ENCODE results near the gene SVIL. TPM values are rescaled to one million over a fixed set of nuclear protein-coding genes. Genes with fewer than 3 reads are reported as not detected.

SVIL gene
- total and polyA plus RNA-seq, 4 experiments from 2014 or later = 1.1 to 31.2 (median 22.0) TPM

DNA sequence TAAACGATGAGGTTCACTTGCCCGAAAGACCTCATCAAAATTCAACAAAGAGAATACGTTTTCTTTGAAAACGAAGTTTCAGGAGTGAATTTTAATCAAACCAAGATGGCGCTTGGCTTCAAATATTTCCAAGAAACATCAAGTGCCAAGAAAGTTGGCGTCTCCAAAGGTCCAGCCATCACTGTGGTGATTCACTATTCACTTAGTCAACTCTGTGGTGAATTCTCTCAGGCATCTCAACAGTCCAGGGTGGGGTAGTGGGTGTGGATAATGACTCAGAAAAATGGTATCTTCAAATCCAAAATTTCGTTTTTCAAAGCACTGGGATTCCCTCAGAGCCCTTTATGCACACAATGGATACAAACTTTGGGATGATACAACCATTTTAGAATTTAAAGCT, 133.1 kb downstream of the SVIL start:
- H3K9me3 ChIP-seq (ENCODE audit: control insufficient read depth in 1 of 2, low read length in 2 of 2) = no peaks in the 10 kb centered on the region
- H3K4me1 ChIP-seq (ENCODE audit: insufficient read depth, low read length) = no peaks in the 10 kb centered on the region
- DNase-seq = no peak
- H3K27me3 ChIP-seq (ENCODE audit: insufficient read depth, low read length) = no peaks in the 10 kb centered on the region
- H3K4me3 Mint-ChIP-seq = no peak overlapping the region
- POLR2A ChIA-PET (ENCODE audit: partially characterized antibody) = no interaction called here
- no peaks in the 10 kb centered on the region for H3K9me3 Mint-ChIP-seq
- no peak overlapping the region for H3K27ac ChIP-seq (ENCODE audit: low read depth, low read length)
- H3K4me3 ChIP-seq (ENCODE audit: low read length in 2 of 2) = no peak overlapping the region
- peaks cover 25 to 37% of the 10 kb centered on the region in 2 donors for H3K36me3 Mint-ChIP-seq
- CTCF ChIA-PET (ENCODE audit: partially characterized antibody) = interaction anchor here (1.0 to 1.4 kb wide), 2 partner anchors 11 to 56 kb away, joined by 3 to 5 read pairs; no protein-coding TSS in a partner anchor
- no peak overlapping the region for H3K27ac Mint-ChIP-seq
- no peaks in the 10 kb centered on the region for H3K27me3 Mint-ChIP-seq
- intact Hi-C loops (cut with micrococcal nuclease) = no loop called here
- H3K36me3 ChIP-seq (ENCODE audit: insufficient read depth, low read length) = no peaks in the 10 kb centered on the region
- peaks cover 0 to 6% (median under 1%) of the 10 kb centered on the region in 4 donors for H3K4me1 Mint-ChIP-seq

- Histone ChIP-seq H3K4me1 (ENCODE audit: insufficient read depth, low read length) (no peaks in the 10 kb centered on the region), H3K36me3 (ENCODE audit: insufficient read depth, low read length) (no peaks in the 10 kb centered on the region), H3K27me3 (ENCODE audit: insufficient read depth, low read length) (no peaks in the 10 kb centered on the region), H3K27ac (ENCODE audit: low read depth, low read length) (no peak overlapping the region), H3K9me3 (ENCODE audit: control insufficient read depth in 1 of 2, low read length in 2 of 2) (no peaks in the 10 kb centered on the region), H3K4me3 (ENCODE audit: low read length in 2 of 2) (no peak overlapping the region)
- no peak for DNase-seq
- Mint-ChIP-seq H3K36me3 (peaks cover 24 to 33% of the 10 kb centered on the region in 2 donors), H3K4me1 (peaks cover 0 to 10% (median 5%) of the 10 kb centered on the region in 4 donors), H3K9me3 (no peaks in the 10 kb centered on the region), H3K27ac (no peak overlapping the region), H3K27me3 (no peaks in the 10 kb centered on the region), H3K4me3 (no peak overlapping the region)
- CTCF ChIA-PET (ENCODE audit: partially characterized antibody) = no interaction called here
- intact Hi-C loops (cut with micrococcal nuclease) = no loop called here
- POLR2A ChIA-PET (ENCODE audit: partially characterized antibody) = no interaction called here
Observed at GRCh38 chr10:29499993-29500537, 134.7 kb downstream of the SVIL start.

- Mint-ChIP-seq H3K4me3 (no peak overlapping the region), H3K27me3 (no peaks in the 10 kb centered on the region), H3K9me3 (no peaks in the 10 kb centered on the region), H3K27ac (peak overlapping the region in 1 of 7 donors; percentile 36), H3K4me1 (peaks cover 0 to 10% (median 5%) of the 10 kb centered on the region in 4 donors), H3K36me3 (peaks cover 39 to 42% of the 10 kb centered on the region in 2 donors)
- Histone ChIP-seq H3K9me3 (ENCODE audit: control insufficient read depth in 1 of 2, low read length in 2 of 2) (no peaks in the 10 kb centered on the region), H3K4me3 (ENCODE audit: low read length in 2 of 2) (no peak overlapping the region), H3K4me1 (ENCODE audit: insufficient read depth, low read length) (no peaks in the 10 kb centered on the region), H3K27me3 (ENCODE audit: insufficient read depth, low read length) (no peaks in the 10 kb centered on the region), H3K36me3 (ENCODE audit: insufficient read depth, low read length) (peaks cover 6% of the 10 kb centered on the region), H3K27ac (ENCODE audit: low read depth, low read length) (no peak overlapping the region)
- intact Hi-C loops (cut with micrococcal nuclease) = loop anchor here (2.0 kb wide), 1 partner anchor 834 kb away; no protein-coding TSS in a partner anchor
- peak in 4 of 5 donors; percentile 26 to 39 (median 28) for DNase-seq
- ChIA-PET CTCF (ENCODE audit: partially characterized antibody) (interaction anchor here (0.7 to 3.4 kb wide), 35 partner anchors 8 to 833 kb away, joined by 3 to 15 read pairs (median 4); no protein-coding TSS in a partner anchor), POLR2A (ENCODE audit: partially characterized antibody) (no interaction called here)
Observed at GRCh38 chr10:29496341-29497162, 138.2 kb downstream of the SVIL start.

- no peaks in the 10 kb centered on the region for H3K4me1 ChIP-seq (ENCODE audit: insufficient read depth, low read length)
- Mint-ChIP-seq H3K27ac (peak overlapping the region in 1 of 7 donors; percentile 43), H3K36me3 (peaks cover 50 to 51% of the 10 kb centered on the region in 2 donors), H3K27me3 (no peaks in the 10 kb centered on the region), H3K9me3 (peaks cover 0 to 2% (median 0%) of the 10 kb centered on the region in 8 donors), H3K4me1 (peaks cover 0 to 10% (median 5%) of the 10 kb centered on the region in 4 donors), H3K4me3 (no peak overlapping the region)
- H3K9me3 ChIP-seq (ENCODE audit: control insufficient read depth in 1 of 2, low read length in 2 of 2) = no peaks in the 10 kb centered on the region
- intact Hi-C loops (cut with micrococcal nuclease) = no loop called here
- POLR2A ChIA-PET (ENCODE audit: partially characterized antibody) = no interaction called here
- no peak overlapping the region for H3K27ac ChIP-seq (ENCODE audit: low read depth, low read length)
- CTCF ChIA-PET (ENCODE audit: partially characterized antibody) = interaction anchor here (1.2 to 2.3 kb wide), 3 partner anchors 9 to 24 kb away, joined by 5 to 10 read pairs (median 5); no protein-coding TSS in a partner anchor
- DNase-seq = no peak
- no peak overlapping the region for H3K4me3 ChIP-seq (ENCODE audit: low read length in 2 of 2)
- H3K27me3 ChIP-seq (ENCODE audit: insufficient read depth, low read length) = no peaks in the 10 kb centered on the region
- peaks cover 7% of the 10 kb centered on the region for H3K36me3 ChIP-seq (ENCODE audit: insufficient read depth, low read length)
Observed at GRCh38 chr10:29495366-29495765, 139.4 kb downstream of the SVIL start.

DNA sequence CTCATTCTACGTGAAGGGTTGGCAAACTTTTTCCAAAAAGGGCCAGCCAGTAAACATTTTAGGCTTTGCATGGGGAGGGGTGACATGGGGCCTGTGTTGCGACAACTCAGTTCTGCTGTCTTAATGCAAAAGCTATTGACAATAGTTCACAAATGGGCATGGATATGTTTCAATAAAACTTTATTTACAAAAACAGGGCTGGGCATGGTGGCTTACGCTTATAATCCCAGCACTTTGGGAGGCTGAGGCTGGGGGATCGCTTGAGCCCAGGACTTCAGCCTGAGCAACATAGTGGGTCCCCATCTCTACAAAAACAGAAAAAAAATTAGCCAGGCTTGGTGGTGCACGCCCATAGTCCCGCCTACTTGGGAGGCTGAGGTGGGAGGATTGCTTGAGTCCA, 141.1 kb downstream of the SVIL start:
- peaks cover 10% of the 10 kb centered on the region for H3K36me3 ChIP-seq (ENCODE audit: insufficient read depth, low read length)
- no peak overlapping the region for H3K27ac ChIP-seq (ENCODE audit: low read depth, low read length)
- no peak for DNase-seq
- intact Hi-C loops (cut with micrococcal nuclease) = no loop called here
- Mint-ChIP-seq H3K36me3 (peaks cover 53 to 54% of the 10 kb centered on the region in 2 donors), H3K27me3 (no peaks in the 10 kb centered on the region), H3K4me1 (peaks cover 0 to 10% (median 5%) of the 10 kb centered on the region in 4 donors), H3K27ac (no peak overlapping the region), H3K9me3 (peaks cover 0 to 2% (median 0%) of the 10 kb centered on the region in 8 donors), H3K4me3 (no peak overlapping the region)
- no peaks in the 10 kb centered on the region for H3K4me1 ChIP-seq (ENCODE audit: insufficient read depth, low read length)
- H3K4me3 ChIP-seq (ENCODE audit: low read length in 2 of 2) = no peak overlapping the region
- ChIA-PET CTCF (ENCODE audit: partially characterized antibody) (interaction anchor here (0.6 kb wide), 1 partner anchor 677 kb away, joined by 3 read pairs; no protein-coding TSS in a partner anchor), POLR2A (ENCODE audit: partially characterized antibody) (no interaction called here)
- no peaks in the 10 kb centered on the region for H3K9me3 ChIP-seq (ENCODE audit: control insufficient read depth in 1 of 2, low read length in 2 of 2)
- H3K27me3 ChIP-seq (ENCODE audit: insufficient read depth, low read length) = no peaks in the 10 kb centered on the region

GRCh38 chr10:29492774-29493173, 142.0 kb downstream of the SVIL start:
- Histone ChIP-seq H3K36me3 (ENCODE audit: insufficient read depth, low read length) (peaks cover 10% of the 10 kb centered on the region), H3K27me3 (ENCODE audit: insufficient read depth, low read length) (no peaks in the 10 kb centered on the region), H3K4me1 (ENCODE audit: insufficient read depth, low read length) (no peaks in the 10 kb centered on the region), H3K27ac (ENCODE audit: low read depth, low read length) (no peak overlapping the region), H3K4me3 (ENCODE audit: low read length in 2 of 2) (no peak overlapping the region), H3K9me3 (ENCODE audit: control insufficient read depth in 1 of 2, low read length in 2 of 2) (no peaks in the 10 kb centered on the region)
- no peak overlapping the region for H3K27ac Mint-ChIP-seq
- intact Hi-C loops (cut with micrococcal nuclease) = no loop called here
- H3K4me1 Mint-ChIP-seq = peaks cover 0 to 16% (median 8%) of the 10 kb centered on the region in 4 donors
- no peaks in the 10 kb centered on the region for H3K27me3 Mint-ChIP-seq
- H3K9me3 Mint-ChIP-seq = peaks cover 0 to 2% (median 0%) of the 10 kb centered on the region in 8 donors
- no peak overlapping the region for H3K4me3 Mint-ChIP-seq
- ChIA-PET POLR2A (ENCODE audit: partially characterized antibody) (no interaction called here), CTCF (ENCODE audit: partially characterized antibody) (no interaction called here)
- peaks cover 63% of the 10 kb centered on the region in 2 donors for H3K36me3 Mint-ChIP-seq
- no peak for DNase-seq

GRCh38 chr10:29491918-29492317, 142.9 kb downstream of the SVIL start:
- peaks cover 10% of the 10 kb centered on the region for H3K36me3 ChIP-seq (ENCODE audit: insufficient read depth, low read length)
- CTCF ChIA-PET (ENCODE audit: partially characterized antibody) = no interaction called here
- Mint-ChIP-seq H3K27me3 (no peaks in the 10 kb centered on the region), H3K4me1 (peaks cover 3 to 23% (median 11%) of the 10 kb centered on the region in 4 donors), H3K27ac (peak overlapping the region in 1 of 7 donors; percentile 12), H3K4me3 (no peak overlapping the region), H3K36me3 (peaks cover 64 to 69% of the 10 kb centered on the region in 2 donors), H3K9me3 (peaks cover 0 to 2% (median 0%) of the 10 kb centered on the region in 8 donors)
- DNase-seq = no peak
- POLR2A ChIA-PET (ENCODE audit: partially characterized antibody) = no interaction called here
- H3K27ac ChIP-seq (ENCODE audit: low read depth, low read length) = no peak overlapping the region
- intact Hi-C loops (cut with micrococcal nuclease) = no loop called here
- peaks cover 3% of the 10 kb centered on the region for H3K4me1 ChIP-seq (ENCODE audit: insufficient read depth, low read length)
- H3K27me3 ChIP-seq (ENCODE audit: insufficient read depth, low read length) = no peaks in the 10 kb centered on the region
- no peak overlapping the region for H3K4me3 ChIP-seq (ENCODE audit: low read length in 2 of 2)
- no peaks in the 10 kb centered on the region for H3K9me3 ChIP-seq (ENCODE audit: control insufficient read depth in 1 of 2, low read length in 2 of 2)
